GM19193 (cell line): ENCODE measurements around the gene MYH15.

Experiments used
- POLR2A ChIP-seq: IDR thresholded peaks from 4 replicates; pipeline ENCODE4 v1.6.1; 2011; ENCODE audit not compliant: insufficient read depth, insufficient read length; ENCODE audit errors: extremely low read depth

MYH15 gene

DNA sequence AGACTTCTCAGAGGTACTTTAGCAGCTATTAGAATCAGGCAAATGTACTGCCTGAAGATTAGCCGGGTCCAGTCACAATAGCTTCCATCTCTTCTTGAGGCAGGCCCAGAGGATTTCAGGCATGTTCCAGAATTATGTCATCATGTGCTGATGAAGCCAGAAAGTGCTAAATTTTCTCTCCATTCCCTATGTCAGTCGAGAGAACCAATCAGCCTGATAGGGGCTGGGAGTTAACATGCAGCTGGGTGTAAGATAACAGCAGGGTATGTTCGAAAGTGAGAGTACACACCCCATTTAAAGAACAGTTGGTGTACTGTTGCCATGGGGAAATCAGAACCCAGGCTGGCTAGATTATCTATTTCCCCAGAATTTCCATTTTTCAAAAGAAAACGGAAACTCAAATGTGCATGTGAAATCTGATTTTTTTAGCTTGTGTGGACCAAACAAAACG, 48.7 kb downstream of the MYH15 start:
- no peak for TF ChIP-seq POLR2A

DNA sequence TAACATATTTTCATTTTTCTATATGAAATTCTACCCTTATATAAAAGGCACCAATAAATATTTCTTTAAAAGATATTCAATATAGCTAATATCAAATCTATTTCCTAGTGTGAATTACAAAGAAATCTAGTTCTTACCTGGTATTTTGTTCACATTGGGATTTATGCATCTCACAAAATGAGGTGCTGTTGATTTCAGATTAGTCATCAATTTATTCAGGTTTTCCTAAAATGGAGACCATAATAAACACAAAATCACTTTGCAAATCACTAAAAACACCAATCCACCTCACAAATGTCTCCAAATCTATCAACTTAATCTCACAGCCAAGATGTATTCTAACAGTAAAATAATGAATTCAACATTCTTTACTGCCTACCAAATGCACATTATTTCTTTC, 51.2 kb downstream of the MYH15 start:
- no peak for TF ChIP-seq POLR2A

DNA sequence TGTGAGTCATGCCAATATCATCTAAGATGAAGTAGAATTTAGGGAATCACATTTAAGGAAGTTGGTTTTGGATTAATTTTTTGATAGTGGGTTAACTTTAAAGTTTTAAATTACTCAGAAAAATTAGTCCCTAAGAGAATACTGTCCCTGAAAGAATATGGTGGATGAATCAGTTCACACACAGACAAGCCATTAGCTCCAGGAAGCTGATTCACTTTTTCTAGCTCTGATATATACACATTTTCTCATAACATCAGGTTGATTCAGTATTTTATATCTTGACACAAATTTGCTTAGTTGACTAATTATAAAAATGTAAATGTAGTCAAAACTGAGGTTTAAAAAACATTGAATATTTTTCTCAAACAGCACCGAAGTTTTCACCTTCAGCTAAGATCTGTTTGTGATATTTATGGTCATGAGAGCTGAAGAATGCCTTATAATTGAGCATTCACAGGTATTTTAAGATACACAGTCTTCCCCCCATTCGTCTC, 55.1 kb downstream of the MYH15 start:
- no peak for TF ChIP-seq POLR2A

DNA sequence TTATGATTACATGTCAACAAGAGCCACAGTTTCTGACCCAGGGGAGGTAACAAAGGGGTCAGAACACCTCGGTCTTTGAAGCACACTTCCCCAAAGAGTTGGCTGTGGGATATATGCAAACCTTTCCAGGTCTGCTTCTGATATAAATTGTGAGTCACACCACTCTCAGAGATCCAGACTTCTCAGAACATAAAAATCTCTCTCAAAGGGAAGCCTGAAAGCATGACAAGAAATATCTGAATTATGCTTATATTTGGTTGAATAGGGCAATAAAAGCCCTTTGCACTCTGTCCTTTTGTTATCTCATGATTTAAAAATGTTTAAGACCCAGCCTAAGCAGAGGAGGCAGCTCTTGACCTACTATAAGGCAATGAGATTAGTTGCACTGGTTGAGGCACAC, 56.8 kb downstream of the MYH15 start:
- no peak for TF ChIP-seq POLR2A

DNA sequence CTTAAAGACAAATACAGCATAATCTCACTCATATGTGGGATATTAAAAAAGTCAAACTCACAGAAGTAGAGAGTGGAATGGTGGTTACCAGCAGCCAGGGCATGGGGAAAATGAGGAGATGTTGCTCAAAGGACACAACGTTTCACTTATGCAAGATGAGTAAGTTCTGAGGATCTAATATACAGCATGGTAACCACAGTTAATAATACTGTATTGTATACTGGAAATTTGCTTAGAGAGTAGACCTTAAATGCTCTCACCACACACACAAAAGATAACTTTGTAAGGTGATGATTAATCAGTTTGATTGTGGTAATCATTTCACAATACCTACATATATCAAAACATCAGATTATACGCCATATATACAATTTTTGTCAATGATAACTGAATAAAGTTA, 60.0 kb downstream of the MYH15 start:
- no peak for TF ChIP-seq POLR2A

DNA sequence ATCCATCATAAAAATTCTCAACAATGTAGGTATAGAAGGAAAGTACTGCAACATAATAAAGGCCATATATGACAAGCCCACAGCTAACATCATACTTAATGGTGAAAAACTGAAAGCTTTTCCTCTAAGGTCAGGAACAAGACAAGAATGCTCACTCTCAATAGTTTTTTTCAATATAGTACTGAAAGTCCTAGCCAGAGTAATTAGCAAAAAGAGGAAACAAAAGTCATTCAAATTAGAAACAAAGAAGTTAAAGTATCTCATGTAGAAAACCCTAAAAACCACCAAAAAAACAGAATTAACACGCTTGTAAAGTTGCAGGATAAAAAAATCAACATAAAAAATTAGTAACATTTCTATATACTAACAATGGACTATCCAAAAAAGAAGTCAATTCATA, 61.8 kb downstream of the MYH15 start:
- TF ChIP-seq POLR2A, result no peak

DNA sequence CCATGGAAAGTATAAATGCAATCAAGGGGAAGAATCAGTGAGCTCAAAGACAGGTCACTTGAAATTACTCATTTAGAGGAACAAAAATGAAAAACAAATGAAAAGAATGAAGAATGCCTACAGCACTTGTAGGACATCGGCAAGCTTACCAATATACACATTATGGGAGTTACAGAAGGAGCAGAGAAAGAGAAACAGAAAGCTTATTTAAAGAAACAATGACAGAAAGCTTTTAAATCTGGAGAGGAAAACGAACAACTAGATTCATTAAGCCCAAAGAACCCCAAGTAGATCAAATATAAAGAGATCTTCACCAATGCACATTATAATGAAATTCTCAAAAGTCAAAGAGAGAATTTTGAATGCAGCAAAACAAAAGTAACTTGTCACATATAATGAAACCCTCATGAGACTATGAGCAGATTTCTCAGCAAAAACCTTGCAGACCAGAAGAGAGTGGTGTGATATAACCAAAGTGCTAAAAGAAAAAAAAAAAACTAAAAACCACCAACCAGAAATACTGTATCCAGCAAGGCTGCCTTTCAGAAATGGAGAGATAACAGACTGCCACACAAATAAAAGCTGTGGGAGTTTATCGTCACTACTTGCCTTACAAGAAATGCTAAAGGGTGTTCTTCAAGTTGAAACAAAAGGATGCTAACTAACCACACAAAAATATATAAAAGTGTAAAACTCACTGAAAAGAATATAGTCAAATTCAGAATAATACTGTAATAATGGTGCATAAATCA, 63.1 kb downstream of the MYH15 start:
- no peak for TF ChIP-seq POLR2A

DNA sequence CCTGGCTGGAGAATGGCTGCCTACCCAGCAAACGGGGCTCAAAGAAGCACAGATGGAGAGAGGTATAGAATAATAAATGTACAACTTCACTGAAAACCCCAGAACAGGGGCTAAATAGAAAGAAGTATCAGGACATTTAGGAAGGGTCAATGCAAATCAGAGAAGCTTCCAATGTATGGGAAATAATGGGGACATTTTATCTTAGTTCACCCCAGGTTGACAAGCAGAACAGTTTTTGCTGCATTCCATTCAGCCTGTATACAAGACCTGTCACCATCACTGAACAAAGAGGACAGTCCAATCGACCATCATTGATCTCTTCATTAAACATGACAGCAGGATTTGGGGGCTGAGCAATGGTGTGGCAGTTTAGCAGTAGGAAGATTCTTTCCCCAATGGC, 68.1 kb downstream of the MYH15 start:
- TF ChIP-seq POLR2A, result no peak

DNA sequence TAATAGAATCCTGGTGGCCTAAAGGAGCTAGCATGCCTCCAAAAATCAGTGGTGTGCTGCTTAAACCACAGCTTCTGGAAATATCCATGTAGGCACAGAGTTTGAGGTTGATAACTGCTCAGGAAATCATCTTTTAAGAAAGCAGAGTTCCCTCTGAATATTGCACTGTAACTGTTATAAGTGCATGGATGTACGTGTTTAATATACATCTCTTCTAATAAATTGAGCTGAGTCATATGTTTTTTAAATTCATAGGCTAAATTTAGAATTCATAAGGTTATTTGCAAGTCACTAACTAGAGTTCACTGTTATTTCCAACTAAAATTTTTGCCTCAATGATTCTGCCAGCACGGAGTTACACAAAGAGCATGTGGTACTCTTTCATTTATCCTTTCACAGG, 68.9 kb downstream of the MYH15 start:
- no peak for TF ChIP-seq POLR2A

DNA sequence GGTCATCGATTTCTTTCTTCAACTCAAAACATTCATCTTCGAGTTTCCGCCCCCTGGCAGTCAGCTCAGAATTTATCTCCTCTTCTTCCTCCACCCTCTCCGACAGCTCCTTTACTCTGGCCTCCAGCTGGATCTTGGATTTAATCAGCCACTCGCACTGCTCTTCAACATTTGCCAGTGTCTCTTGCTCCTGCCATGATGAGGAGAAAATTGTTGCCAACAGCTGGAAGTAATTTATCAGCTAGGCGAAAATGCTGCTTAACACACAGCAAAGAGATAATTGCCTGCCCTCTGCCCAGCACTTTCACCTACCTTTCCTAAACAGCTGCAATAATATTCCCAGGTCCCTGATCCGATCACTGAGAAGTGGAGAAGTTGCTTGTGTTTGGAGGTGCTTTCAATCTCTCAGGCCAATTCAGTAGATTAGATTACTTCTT, 69.3 kb downstream of the MYH15 start:
- TF ChIP-seq POLR2A, result no peak

DNA sequence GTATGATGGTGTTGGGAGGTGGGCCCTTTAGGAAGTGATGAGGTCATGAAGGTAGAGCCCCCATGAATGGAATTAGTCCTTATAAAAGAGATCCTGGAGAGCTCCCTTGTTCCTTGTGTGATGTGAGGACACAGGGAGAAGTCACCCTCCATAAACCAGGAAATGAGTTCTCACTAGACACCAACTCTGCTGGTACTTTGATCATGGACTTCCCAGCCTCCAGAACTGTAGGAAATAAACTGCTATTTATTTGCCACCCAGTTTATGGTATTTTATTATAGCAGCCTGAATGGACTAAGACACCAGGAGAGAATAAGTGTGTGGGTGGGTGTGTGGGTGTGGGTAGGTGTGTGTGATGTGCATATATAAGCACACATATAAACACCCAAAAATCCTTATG, 71.9 kb downstream of the MYH15 start:
- no peak for TF ChIP-seq POLR2A

DNA sequence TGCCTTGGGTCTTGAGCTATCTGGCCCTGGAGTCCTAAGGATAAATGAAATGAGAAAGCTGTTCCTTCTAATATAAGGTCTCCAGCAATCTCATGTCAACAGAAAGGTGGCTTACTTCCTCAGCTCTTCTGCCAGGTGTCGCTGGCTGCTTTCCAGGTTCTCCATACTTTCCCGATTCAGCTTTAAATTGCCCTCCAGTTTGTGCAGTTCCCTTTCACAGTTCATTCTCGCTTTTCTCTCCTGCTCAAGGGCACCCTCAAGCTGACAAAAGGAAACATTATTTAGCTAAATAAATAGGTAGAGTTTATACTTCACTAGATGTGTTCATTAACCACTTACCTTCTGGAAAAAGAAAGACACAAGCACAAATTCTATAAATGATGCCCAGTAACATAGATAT, 73.0 kb downstream of the MYH15 start:
- TF ChIP-seq POLR2A, result no peak

DNA sequence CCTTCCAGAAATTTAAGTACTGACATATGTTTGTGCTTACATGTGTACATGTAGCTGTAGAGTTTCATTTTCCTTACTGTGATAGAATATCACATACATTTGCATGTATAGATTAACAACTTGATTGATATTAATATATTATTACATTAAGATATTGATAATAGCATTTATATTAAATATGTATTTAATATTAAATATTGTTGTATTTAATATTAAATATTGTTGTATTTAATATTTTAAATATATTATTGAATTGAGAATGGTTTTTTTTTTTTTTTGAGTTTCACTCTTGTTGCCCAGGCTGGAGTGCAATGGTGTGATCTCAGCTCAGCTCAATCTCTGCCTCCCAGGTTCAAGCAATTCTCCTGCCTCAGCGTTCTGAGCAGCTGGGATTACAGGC, 76.5 kb downstream of the MYH15 start:
- no peak for TF ChIP-seq POLR2A

DNA sequence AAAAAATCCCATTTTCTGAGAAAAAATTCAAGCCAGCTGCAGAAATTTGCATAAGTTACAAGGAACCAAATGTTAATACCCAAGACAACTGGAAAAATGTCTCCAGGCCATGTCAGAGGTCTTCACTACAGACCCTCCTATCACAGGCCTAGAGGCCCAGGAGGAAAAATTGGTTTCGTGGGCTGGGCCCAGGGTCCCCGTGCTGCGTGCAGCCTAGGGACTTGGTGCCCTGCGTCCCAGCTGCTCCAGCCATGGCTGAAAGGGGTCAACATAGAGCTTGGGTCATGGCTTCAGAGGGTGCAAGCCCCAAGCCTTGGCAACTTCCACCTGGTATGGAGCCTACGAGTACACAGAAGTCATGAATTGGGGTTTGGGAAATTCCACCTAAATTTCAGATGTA, 78.0 kb downstream of the MYH15 start:
- TF ChIP-seq POLR2A, result no peak

DNA sequence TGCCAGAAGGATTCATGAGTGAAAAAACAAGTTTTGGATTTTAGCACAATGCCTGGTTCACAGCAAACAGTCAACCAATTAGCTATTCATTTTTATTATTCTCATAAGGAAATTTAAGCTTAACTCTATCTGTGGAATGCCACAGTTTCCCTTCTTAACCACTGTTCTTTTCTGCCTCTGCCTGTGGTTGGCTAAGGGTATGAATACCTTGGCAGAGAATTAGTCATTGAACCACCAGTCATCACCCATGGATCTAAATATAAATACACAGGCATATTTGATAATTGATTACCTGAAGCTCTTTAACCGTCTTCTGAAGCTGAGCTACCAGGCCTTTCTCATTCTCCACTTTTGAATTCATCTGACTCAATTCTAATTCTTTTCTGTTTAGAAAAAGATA, 79.9 kb downstream of the MYH15 start:
- no peak for TF ChIP-seq POLR2A

DNA sequence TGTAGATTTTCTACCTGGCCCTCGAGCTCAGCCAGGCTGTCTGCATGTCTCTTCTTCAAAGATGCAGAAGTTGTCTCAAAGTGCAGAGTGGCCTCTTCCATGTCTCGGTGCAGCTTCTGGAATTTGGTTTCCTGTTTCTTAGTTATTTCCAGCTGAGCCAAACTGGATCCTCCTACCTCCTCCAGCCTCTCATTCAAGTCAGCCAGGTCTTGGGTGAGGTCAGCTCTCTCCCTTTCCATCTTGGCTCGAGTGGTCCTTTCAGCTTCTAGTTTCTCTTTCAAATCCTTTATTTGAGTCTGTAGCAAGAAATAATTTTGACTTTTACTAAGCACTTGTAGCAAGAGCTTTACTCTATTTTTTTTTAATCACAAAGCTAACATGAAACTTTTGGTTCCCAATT, 81.8 kb downstream of the MYH15 start:
- no peak for TF ChIP-seq POLR2A

DNA sequence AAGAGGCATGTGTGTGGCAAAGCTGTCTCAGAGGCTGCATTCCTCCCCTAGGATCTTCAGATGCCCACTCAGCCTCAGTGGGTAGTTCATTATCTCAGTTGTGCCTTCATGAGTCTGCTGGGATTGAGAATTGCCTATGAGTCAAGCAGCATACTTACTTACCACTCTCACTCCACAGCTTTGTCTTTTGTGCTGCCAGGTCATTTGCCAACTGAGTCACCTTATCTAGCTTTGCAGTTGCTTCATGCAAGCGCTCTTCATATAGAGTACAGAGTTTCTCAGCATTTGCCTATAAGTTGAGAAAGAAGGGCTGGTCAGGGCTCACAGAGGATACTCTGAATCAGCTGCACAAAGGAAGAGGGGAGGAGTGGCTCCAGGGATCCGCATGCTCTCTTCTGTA, 89.5 kb downstream of the MYH15 start:
- TF ChIP-seq POLR2A, result no peak
